ENCODE results near the gene S1PR1. TPM values are rescaled to one million over a fixed set of nuclear protein-coding genes. Genes with fewer than 3 reads are reported as not detected.

S1PR1 gene
- total and polyA plus RNA-seq, 10 donors = 42.5 to 219 (median 122) TPM

GRCh38 chr1:101278238-101278637, 41.4 kb downstream of the S1PR1 start:
- no peak for DNase-seq
- TF ChIP-seq, protein P1, sequence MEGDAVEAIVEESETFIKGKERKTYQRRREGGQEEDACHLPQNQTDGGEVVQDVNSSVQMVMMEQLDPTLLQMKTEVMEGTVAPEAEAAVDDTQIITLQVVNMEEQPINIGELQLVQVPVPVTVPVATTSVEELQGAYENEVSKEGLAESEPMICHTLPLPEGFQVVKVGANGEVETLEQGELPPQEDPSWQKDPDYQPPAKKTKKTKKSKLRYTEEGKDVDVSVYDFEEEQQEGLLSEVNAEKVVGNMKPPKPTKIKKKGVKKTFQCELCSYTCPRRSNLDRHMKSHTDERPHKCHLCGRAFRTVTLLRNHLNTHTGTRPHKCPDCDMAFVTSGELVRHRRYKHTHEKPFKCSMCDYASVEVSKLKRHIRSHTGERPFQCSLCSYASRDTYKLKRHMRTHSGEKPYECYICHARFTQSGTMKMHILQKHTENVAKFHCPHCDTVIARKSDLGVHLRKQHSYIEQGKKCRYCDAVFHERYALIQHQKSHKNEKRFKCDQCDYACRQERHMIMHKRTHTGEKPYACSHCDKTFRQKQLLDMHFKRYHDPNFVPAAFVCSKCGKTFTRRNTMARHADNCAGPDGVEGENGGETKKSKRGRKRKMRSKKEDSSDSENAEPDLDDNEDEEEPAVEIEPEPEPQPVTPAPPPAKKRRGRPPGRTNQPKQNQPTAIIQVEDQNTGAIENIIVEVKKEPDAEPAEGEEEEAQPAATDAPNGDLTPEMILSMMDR (IDR thresholded peaks at IDR 0.05 in 8 of 11, conservative IDR thresholded peaks at IDR 0.05 in 3 of 11) = no peak
- TF ChIP-seq POLR2AphosphoS5 (IDR thresholded peaks at IDR 0.05) (no peak), POLR2A (IDR thresholded peaks at IDR 0.05) (no peak)
- H3K9me3 ChIP-seq = no peaks in the 10 kb centered on the region
- no peaks in the 10 kb centered on the region for H3K36me3 ChIP-seq
- intact Hi-C loops (cut with DNase I; ENCODE audit: low total_unique reads) = no loop called here
- peaks cover 0 to 56% (median 15%) of the 10 kb centered on the region in 6 donors for H3K4me1 ChIP-seq
- H3K4me3 ChIP-seq = no peak overlapping the region
- 84 to 94% (median 91%) methylated on average over 4 of the region's 4 CpGs for WGBS, 5 donors
- peak overlapping the region in 5 of 8 donors; percentile 6 to 78 (median 10) for H3K27ac ChIP-seq
- H3K27me3 ChIP-seq (replicated peaks in 1 of 7) = no peaks in the 10 kb centered on the region

DNA sequence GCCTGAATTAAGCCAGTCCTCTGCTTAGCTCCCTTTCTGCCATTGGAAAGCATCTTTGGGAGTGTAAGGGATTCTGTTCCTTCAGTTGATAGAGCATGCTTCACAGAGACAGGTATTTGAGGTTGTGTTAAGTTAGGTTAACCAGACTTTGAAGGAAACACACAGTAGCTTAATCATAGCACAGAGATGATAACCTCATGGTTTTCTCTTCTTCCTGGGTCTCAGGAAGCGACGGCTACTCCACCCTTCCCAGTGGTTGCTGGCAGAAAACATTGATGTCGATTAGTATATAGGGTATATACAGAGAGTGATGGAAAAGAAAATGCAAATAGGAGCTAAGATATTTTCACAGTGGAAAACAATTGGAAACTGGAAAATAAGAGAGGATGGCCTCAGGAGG, 42.0 kb downstream of the S1PR1 start:
- Histone ChIP-seq H3K4me3 (no peak overlapping the region), H3K36me3 (no peaks in the 10 kb centered on the region), H3K27ac (peak overlapping the region in 5 of 8 donors; percentile 6 to 78 (median 12)), H3K27me3 (replicated peaks in 1 of 7) (no peaks in the 10 kb centered on the region), H3K4me1 (peaks cover 4 to 62% (median 17%) of the 10 kb centered on the region in 6 donors), H3K9me3 (no peaks in the 10 kb centered on the region)
- DNase-seq = no peak
- intact Hi-C loops (cut with DNase I; ENCODE audit: low total_unique reads) = no loop called here
- WGBS, 5 donors = 27 to 43% (median 40%) methylated on average over 3 of the region's 3 CpGs
- TF ChIP-seq POLR2AphosphoS5 (IDR thresholded peaks at IDR 0.05) (no peak), POLR2A (IDR thresholded peaks at IDR 0.05) (no peak)
- TF ChIP-seq, protein P1 (IDR thresholded peaks at IDR 0.05 in 8 of 11, conservative IDR thresholded peaks at IDR 0.05 in 3 of 11) = no peak

- Histone ChIP-seq H3K4me3 (no peak overlapping the region), H3K36me3 (no peaks in the 10 kb centered on the region), H3K27me3 (replicated peaks in 1 of 7) (no peaks in the 10 kb centered on the region), H3K27ac (peak overlapping the region in 2 of 8 donors; percentile 54 to 78), H3K9me3 (peaks cover 0 to under 1% (median 0%) of the 10 kb centered on the region in 8 donors), H3K4me1 (peaks cover 4 to 75% (median 18%) of the 10 kb centered on the region in 6 donors)
- TF ChIP-seq POLR2A (IDR thresholded peaks at IDR 0.05) = no peak
- TF ChIP-seq, protein P1 (IDR thresholded peaks at IDR 0.05 in 8 of 11, conservative IDR thresholded peaks at IDR 0.05 in 3 of 11) = no peak
- TF ChIP-seq POLR2AphosphoS5 (IDR thresholded peaks at IDR 0.05) = no peak
- intact Hi-C loops (cut with DNase I; ENCODE audit: low total_unique reads) = loop anchor here (5.0 kb wide), 1 partner anchor 353 kb away; no protein-coding TSS in a partner anchor
- 68 to 95% (median 77%) methylated on average over 1 of the region's 1 CpG for WGBS, 5 donors
- no peak for DNase-seq
Measured at GRCh38 chr1:101280049-101280592, 43.3 kb downstream of the S1PR1 start.

DNA sequence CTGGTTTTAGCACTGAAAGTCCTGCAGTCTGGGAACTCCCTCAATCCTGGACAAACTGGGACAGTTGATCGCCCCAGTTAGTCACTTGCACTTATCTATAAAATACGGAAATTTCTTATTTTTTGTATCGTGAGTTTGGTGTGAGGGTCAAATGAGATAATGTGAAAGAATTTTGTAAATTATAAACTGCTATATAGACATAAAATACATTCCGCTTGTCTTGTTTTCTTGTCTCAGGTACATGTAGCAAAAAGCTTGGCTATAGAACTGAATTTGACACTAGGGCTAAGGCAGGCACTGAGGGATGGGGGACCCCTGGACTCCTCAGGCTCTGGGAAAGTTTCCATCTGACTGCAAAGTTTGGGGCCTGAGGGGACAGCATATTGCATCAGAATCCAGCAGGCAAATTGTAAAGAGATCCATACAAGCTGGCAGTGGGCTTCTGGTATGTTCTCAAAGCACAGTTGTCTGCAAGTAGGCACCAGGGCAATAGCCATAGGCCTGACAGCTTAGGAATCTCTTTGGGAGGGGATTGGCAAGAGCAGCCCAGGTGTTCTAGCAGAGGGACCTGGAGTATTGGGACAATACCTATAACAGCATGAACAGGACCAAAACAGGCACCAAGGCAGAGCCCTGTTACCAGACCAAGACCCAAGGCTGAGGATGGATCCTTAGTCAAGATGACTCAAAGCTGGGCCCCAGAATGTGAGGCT, 44.3 kb downstream of the S1PR1 start:
- no peaks in the 10 kb centered on the region for H3K27me3 ChIP-seq (replicated peaks in 1 of 7)
- 96 to 99% (median 96%) methylated on average over 4 of the region's 4 CpGs for WGBS, 5 donors
- H3K9me3 ChIP-seq = peaks cover 0 to 4% (median 0%) of the 10 kb centered on the region in 8 donors
- peaks cover 4 to 71% (median 16%) of the 10 kb centered on the region in 6 donors for H3K4me1 ChIP-seq
- TF ChIP-seq, protein P1 (IDR thresholded peaks at IDR 0.05 in 8 of 11, conservative IDR thresholded peaks at IDR 0.05 in 3 of 11) = no peak
- TF ChIP-seq POLR2AphosphoS5 (IDR thresholded peaks at IDR 0.05) (no peak), POLR2A (IDR thresholded peaks at IDR 0.05) (no peak)
- no peak for DNase-seq
- peak overlapping the region in 2 of 8 donors; percentile 28 to 52 for H3K27ac ChIP-seq
- no peak overlapping the region for H3K4me3 ChIP-seq
- intact Hi-C loops (cut with DNase I; ENCODE audit: low total_unique reads) = loop anchor here (5.0 kb wide), 1 partner anchor 354 kb away; no protein-coding TSS in a partner anchor
- H3K36me3 ChIP-seq = no peaks in the 10 kb centered on the region
